Spleen (tissue), 11 donors: Measurements from ENCODE around the gene RPS17. TPM values are rescaled to one million over a fixed set of nuclear protein-coding genes. Genes with fewer than 3 reads are reported as not detected.
A peak's percentile ranks its signal among the peaks of the same experiment; 100 is the strongest.
"Not testable (repeated sequence)": the region's sequence is repeated elsewhere in the genome, so short reads cannot be mapped to it uniquely, and the experiment has no call there.

Experiments used
- DNase-seq: peaks from one replicate; pipeline ENCODE4 v3.0.0-alpha.2; 2020
- H3K27ac ChIP-seq, 8 donors: fragments of 200-600 bp; sonication (generic) in 7 of 8; 1 replicate in 4 of 8; 2 replicates in 4 of 8; pipeline versions ENCODE4 v1.5.0 to v1.8.0; 2016 to 2021; ENCODE audit warnings: inconsistent platforms in 4 of 8, mild to moderate bottlenecking in 4 of 8, moderate library complexity in 1 of 8
- H3K27me3 ChIP-seq, 7 donors: fragments of 200-600 bp; sonication (generic) in 6 of 7; replicated peaks in 1 of 7; 1 replicate in 4 of 7; 2 replicates in 3 of 7; pipeline versions ENCODE4 v1.5.0 to v1.8.0; 2016 to 2021; ENCODE audit warnings: inconsistent platforms in 3 of 7, mild to moderate bottlenecking in 1 of 7
- H3K36me3 ChIP-seq, 6 donors: fragments of 200-600 bp; sonication (generic) in 5 of 6; 1 replicate in 4 of 6; 2 replicates in 2 of 6; pipeline versions ENCODE4 v1.5.0 to v1.8.0; 2016 to 2021; ENCODE audit warnings: inconsistent platforms in 2 of 6
- H3K4me1 ChIP-seq, 6 donors: fragments of 200-600 bp; sonication (generic) in 5 of 6; 1 replicate in 3 of 6; 2 replicates in 3 of 6; pipeline versions ENCODE4 v1.5.0 to v1.8.0; 2016 to 2021; ENCODE audit warnings: inconsistent platforms in 3 of 6
- H3K4me3 ChIP-seq, 8 donors: fragments of 200-600 bp; sonication (generic) in 7 of 8; 1 replicate in 4 of 8; 2 replicates in 4 of 8; pipeline versions ENCODE4 v1.5.0 to v1.8.0; 2016 to 2021; ENCODE audit warnings: inconsistent platforms in 4 of 8, mild to moderate bottlenecking in 4 of 8, moderate library complexity in 2 of 8
- H3K9me3 ChIP-seq, 8 donors: fragments of 200-600 bp; sonication (generic) in 7 of 8; 1 replicate in 4 of 8; 2 replicates in 4 of 8; pipeline versions ENCODE4 v1.5.0 to v1.8.0; 2016 to 2021; ENCODE audit warnings: inconsistent platforms in 4 of 8
- CTCF ChIP-seq, 11 experiments: fragments of 200-600 bp in 7 of 11; fragments of 450-650 bp in 4 of 11; sonication (generic) in 4 of 11; IDR thresholded peaks in 8 of 11; conservative IDR thresholded peaks in 3 of 11; 1 replicate in 7 of 11; 2 replicates in 4 of 11; pipeline versions ENCODE4 v1.4.0 to v1.8.0; 2016 to 2021; ENCODE audit warnings: antibody characterized with exemption in 11 of 11, inconsistent platforms in 4 of 11, mild to moderate bottlenecking in 1 of 11
- POLR2A ChIP-seq, 3 donors: fragments of 450-650 bp; IDR thresholded peaks; one replicate each; pipeline ENCODE4 v1.5.1; 2017; ENCODE audit warnings: antibody characterized with exemption in 3 of 3, mild to moderate bottlenecking in 1 of 3
- POLR2AphosphoS5 ChIP-seq, 3 donors: sonication (generic); formaldehyde crosslinking; IDR thresholded peaks; one replicate each; pipeline ENCODE4 v1.5.1; 2017; ENCODE audit warnings: antibody characterized with exemption in 3 of 3
- WGBS, 5 donors: extraction: QIAGEN DNeasy Blood & Tissue Kit in 3 of 5; methylation state at CpG; one replicate each; pipeline versions ENCODE4 v1.1.5 to v1.1.7; 2013 to 2018; 5-methylcytosine and 5-hydroxymethylcytosine counted together
- intact Hi-C: fragments of 100-400 bp; cut with DNase I; formaldehyde crosslinking; loops from one replicate; pipeline ENCODE4 v1.15.0; 2023; ENCODE audit warnings: low total_unique reads
- polyA plus RNA-seq, 3 donors: library from polyadenylated mRNA; stranded (reverse); fragments of 200-250 nt; gene quantifications; one replicate each; pipeline ENCODE4 v1.2.1, GENCODE V29; 2013
- total RNA-seq, 7 donors: library from RNA; depleted of rRNA in 3 of 7; stranded (reverse); fragments of >200 nt in 3 of 7; fragmentation: NEBNext Ultra II Directional in 4 of 7; extraction: Animal tissue kit (Norgen Biotek cat#: 25700) in 4 of 7; gene quantifications; one replicate each; pipeline versions ENCODE4 v1.1.0 to v1.2.1, GENCODE V29; 2016 to 2021
- donor health status: healthy with polysubstance abuse.
- donor health status: DM: no; HTN: no; CAD: no; lungs with moderate emphysema.
- donor health status: DM: no; HTN: no; CAD: no.
- donor health status: Bipolar disorder and iron deficiency.
- donor health status: healthy.
- donor health status: DM: no; HTN: no; CAD: no.
- donor health status: DM: yes; HTN: yes; CAD: no.

The RPS17 gene
- total and polyA plus RNA-seq, 10 donors = 1,089 to 9,274 (median 1,579) TPM

GRCh38 chr15:82530606-82531379 is 9.5 kb downstream of the RPS17 start:
- Histone ChIP-seq H3K27me3 (no peaks in the 10 kb centered on the region), H3K4me1 (peaks cover 0 to 12% (median 8%) of the 10 kb centered on the region in 6 donors), H3K9me3 (peaks cover 0 to 4% (median 0%) of the 10 kb centered on the region in 8 donors), H3K27ac (peak overlapping the region in 5 of 8 donors; percentile 23 to 63 (median 55)), H3K4me3 (peak overlapping the region in 2 of 8 donors; percentile 10 to 59), H3K36me3 (peaks cover 0 to 35% (median 18%) of the 10 kb centered on the region in 6 donors)
- intact Hi-C loops = no loop called here
- peak; percentile 89 for DNase-seq
- 22 to 34% (median 27%) methylated on average over 8 to 10 of the region's 10 CpGs for WGBS, 5 donors
- TF ChIP-seq POLR2AphosphoS5 (IDR thresholded peaks at IDR 0.05) (peak in 1 of 3 donors; percentile 20), CTCF (IDR thresholded peaks at IDR 0.05 in 8 of 11, conservative IDR thresholded peaks at IDR 0.05 in 3 of 11) (peak; percentile 44 to 90 (median 80)), POLR2A (IDR thresholded peaks at IDR 0.05) (no peak)

GRCh38 chr15:82530006-82530405 is 10.3 kb downstream of the RPS17 start:
- Histone ChIP-seq H3K4me3 (no peak overlapping the region), H3K27me3 (no peaks in the 10 kb centered on the region), H3K4me1 (peaks cover 0 to 12% (median 8%) of the 10 kb centered on the region in 6 donors), H3K27ac (no peak overlapping the region), H3K9me3 (peaks cover 0 to 4% (median 0%) of the 10 kb centered on the region in 8 donors), H3K36me3 (peaks cover 0 to 27% (median 12%) of the 10 kb centered on the region in 6 donors)
- TF ChIP-seq POLR2A (IDR thresholded peaks at IDR 0.05) = no peak
- no peak for TF ChIP-seq CTCF (IDR thresholded peaks at IDR 0.05 in 8 of 11, conservative IDR thresholded peaks at IDR 0.05 in 3 of 11)
- no peak for TF ChIP-seq POLR2AphosphoS5 (IDR thresholded peaks at IDR 0.05)
- DNase-seq = no peak
- intact Hi-C loops = no loop called here
- WGBS, 5 donors = 80 to 92% (median 86%) methylated on average over 3 of the region's 3 CpGs

- DNase-seq, H3K27ac ChIP-seq, intact Hi-C loops, H3K36me3 ChIP-seq, H3K27me3 ChIP-seq, H3K4me1 ChIP-seq, H3K9me3 ChIP-seq: not testable (repeated sequence)
- WGBS, 5 donors = no CpG with 5 or more reads among the region's 48 CpGs
- H3K4me3 ChIP-seq = peak overlapping the region in 1 of 8 donors; percentile 25
These were observed 26.7 kb downstream of the RPS17 start for GRCh38 chr15:82513587-82513986.

DNA sequence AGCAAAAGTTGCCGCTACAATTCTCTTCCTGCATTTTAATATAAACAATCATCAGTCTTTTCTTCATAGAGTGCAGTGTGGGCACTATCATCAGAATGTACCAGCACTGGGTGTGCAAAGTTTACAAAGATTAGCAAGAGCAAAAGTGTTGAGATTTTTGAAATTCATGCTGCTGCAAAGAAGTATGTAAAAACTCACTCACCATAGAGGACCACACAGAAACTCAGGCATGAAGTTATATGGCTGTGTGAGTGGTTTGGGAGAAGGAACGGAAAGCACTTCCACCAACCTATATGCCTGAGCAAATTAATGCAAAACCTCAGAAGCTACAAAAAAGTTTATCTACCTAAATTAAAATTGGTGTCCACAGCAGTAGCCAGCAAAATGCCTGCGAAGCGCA is 32.6 kb downstream of the RPS17 start:
- intact Hi-C loops, H3K36me3 ChIP-seq: not testable (repeated sequence)
- 92 to 97% (median 95%) methylated on average over 2 to 4 of the region's 4 CpGs for WGBS, 5 donors

DNA sequence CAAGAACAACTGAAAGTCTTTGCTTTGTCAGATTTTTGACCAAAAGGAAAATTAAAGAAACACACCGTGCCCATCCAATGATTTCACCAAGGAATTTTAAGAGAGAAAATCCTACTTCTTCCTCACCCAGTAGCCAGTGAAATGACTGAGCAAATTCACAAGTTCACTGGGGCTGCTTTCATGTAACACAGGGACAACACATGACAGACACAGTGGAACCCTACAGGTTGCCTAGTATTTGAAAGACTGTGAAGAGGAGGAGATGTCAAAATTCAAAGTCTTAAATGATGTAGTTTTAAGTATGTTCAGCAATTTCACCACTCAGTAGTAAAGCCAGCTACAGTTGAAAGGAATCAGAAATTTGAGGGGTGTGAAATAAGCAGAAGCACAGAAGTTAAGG is 33.2 kb downstream of the RPS17 start:
- H3K4me3 ChIP-seq, H3K4me1 ChIP-seq, H3K36me3 ChIP-seq, H3K27ac ChIP-seq, intact Hi-C loops, H3K27me3 ChIP-seq, DNase-seq, H3K9me3 ChIP-seq: not testable (repeated sequence)
- WGBS, 5 donors = 84 to 93% (median 88%) methylated on average over 1 of the region's 1 CpG

More for the DNA sequence above, 32.6 kb downstream of the RPS17 start:
- not testable (repeated sequence) for DNase-seq, H3K4me3 ChIP-seq, H3K9me3 ChIP-seq, H3K27me3 ChIP-seq, H3K27ac ChIP-seq, H3K4me1 ChIP-seq

GRCh38 chr15:82505842-82506241 is 34.4 kb downstream of the RPS17 start:
- H3K4me1 ChIP-seq, intact Hi-C loops: not testable (repeated sequence)

DNA sequence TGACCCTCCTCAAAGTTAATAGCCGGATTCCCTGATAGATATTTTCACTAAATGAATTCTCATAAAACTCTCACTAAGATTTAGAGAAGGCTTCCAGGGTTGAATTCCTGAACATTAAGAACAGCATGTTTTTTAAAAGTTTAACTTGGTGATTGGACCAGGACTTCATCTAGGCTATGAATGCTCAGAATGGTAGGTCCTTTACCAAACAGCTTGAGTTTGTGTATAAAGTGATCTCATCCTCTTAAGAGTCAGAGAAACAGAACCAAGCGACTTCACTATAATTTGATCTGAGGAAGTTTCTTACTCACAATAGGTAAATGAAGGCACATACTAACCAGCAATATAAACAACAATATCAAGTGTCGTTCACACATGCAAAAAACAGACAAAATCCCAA is 36.2 kb downstream of the RPS17 start:
- H3K27me3 ChIP-seq, H3K4me1 ChIP-seq, DNase-seq, H3K27ac ChIP-seq, intact Hi-C loops, H3K4me3 ChIP-seq, H3K36me3 ChIP-seq, H3K9me3 ChIP-seq: not testable (repeated sequence)
- WGBS, 5 donors = 44 to 90% (median 74%) methylated on average over 1 of the region's 3 CpGs

More at GRCh38 chr15:82505842-82506241, 34.4 kb downstream of the RPS17 start:
- no CpG with 5 or more reads among the region's 3 CpGs for WGBS, 5 donors
- not testable (repeated sequence) for H3K27me3 ChIP-seq, DNase-seq, H3K9me3 ChIP-seq, H3K27ac ChIP-seq, H3K4me3 ChIP-seq, H3K36me3 ChIP-seq
